ENCODE data around the gene SOSTDC1.

- TF ChIP-seq POLR2A (IDR thresholded peaks at IDR 0.05; ENCODE audit: low read length) (no peak), GATA1 (IDR thresholded peaks at IDR 0.05; ENCODE audit: low read depth, low read length) (no peak)
Measured at GRCh38 chr7:16494955-16495719, 29.6 kb upstream of the SOSTDC1 start.
